ENCODE data around the gene FOXC2.

Gene FOXC2

GRCh38 chr16:86558355-86559193 lies 8.1 kb upstream of the FOXC2 start:
- DNase-seq = no peak

GRCh38 chr16:86559802-86560305 lies 6.8 kb upstream of the FOXC2 start:
- no peak for DNase-seq

GRCh38 chr16:86562356-86562755 lies 4.3 kb upstream of the FOXC2 start:
- DNase-seq = no peak

- peak; percentile 1 for DNase-seq
Measured at GRCh38 chr16:86563469-86564345, 2.9 kb upstream of the FOXC2 start.

- no peak for DNase-seq
Measured at GRCh38 chr16:86565181-86565631, 1.4 kb upstream of the FOXC2 start.

GRCh38 chr16:86565644-86566511 lies 751 bp upstream of the FOXC2 start:
- DNase-seq = no peak

GRCh38 chr16:86566966-86567700 lies 504 bp downstream of the FOXC2 start:
- DNase-seq = no peak

GRCh38 chr16:86567701-86568581 lies 1.3 kb downstream of the FOXC2 start:
- no peak for DNase-seq

GRCh38 chr16:86568677-86569623 lies 2.3 kb downstream of the FOXC2 start:
- no peak for DNase-seq

- DNase-seq = no peak
Measured at GRCh38 chr16:86569701-86570447, 3.2 kb downstream of the FOXC2 start.

GRCh38 chr16:86570558-86571529 lies 4.2 kb downstream of the FOXC2 start:
- no peak for DNase-seq

- no peak for DNase-seq
Measured at GRCh38 chr16:86571530-86571915, 4.9 kb downstream of the FOXC2 start.

- no peak for DNase-seq
Measured at GRCh38 chr16:86572041-86572521, 5.5 kb downstream of the FOXC2 start.

GRCh38 chr16:86572606-86573005 lies 6.0 kb downstream of the FOXC2 start:
- no peak for DNase-seq

- no peak for DNase-seq
Measured at GRCh38 chr16:86573215-86573614, 6.6 kb downstream of the FOXC2 start.

- DNase-seq = no peak
Measured at GRCh38 chr16:86573646-86574508, 7.2 kb downstream of the FOXC2 start.

All from NCI-H187 treated with DMSO at 0.1 percent for 48 hours (cell line).